ENCODE measurements around the gene KLHL41.
"Not testable (repeated sequence)": the region's sequence is repeated elsewhere in the genome, so short reads cannot be mapped to it uniquely, and the experiment has no call there.

The KLHL41 gene

DNA sequence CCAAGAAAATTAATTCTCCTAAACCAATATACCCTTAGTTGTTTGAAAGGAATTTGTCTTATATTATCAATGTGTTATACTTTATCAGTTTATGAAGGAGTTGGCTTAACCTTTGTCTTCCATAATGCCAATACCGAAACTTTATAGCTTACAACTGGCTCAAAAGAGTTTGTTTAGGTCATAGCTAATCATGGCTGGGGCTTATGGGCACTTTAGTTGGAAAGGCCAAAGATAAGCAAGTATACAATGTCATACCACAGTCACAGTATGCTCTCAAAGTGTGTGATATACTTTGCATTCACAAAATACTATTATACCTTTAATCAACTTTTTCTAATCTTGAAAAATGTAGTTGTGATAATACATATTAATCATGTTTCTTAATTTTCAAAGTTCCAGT lies 2.3 kb downstream of the KLHL41 start:
- no peak for DNase-seq

DNA sequence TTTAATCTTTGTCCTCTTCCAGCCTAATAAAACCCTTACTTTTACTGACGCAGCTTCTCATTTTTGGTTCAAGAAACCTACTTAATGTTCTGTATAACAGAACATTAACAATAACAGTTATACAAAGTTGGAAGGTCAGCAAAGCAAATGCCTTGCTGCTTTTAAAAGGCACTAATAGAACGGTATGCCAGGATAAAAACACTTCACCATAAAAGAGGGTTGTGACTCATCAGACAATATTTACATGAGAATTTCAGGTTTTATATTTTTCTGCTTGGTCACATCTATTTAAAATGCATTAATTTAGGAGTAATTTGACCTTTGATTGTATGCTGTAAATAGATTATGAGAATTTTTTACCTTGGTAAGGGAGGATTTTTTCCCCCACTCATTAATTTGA lies 3.0 kb downstream of the KLHL41 start:
- DNase-seq = no peak

DNA sequence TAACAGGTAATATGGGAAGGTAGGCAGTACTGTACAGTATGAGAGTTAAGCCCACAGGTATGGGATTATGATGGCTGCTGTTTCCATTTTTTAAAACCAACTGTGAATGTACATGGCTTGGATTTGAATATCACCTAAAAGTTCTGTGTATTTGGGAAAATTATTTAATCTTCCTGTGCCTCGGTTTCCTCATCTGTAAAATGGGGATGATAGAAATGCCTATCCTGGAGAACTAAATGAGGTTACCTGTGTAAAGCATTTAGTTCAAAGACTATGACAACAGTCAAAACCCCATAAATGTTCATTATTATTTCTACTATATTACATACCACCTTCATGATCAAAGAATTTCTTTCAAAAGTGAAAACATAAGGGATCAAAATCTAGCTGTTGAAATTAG lies 3.6 kb downstream of the KLHL41 start:
- no peak for DNase-seq

DNA sequence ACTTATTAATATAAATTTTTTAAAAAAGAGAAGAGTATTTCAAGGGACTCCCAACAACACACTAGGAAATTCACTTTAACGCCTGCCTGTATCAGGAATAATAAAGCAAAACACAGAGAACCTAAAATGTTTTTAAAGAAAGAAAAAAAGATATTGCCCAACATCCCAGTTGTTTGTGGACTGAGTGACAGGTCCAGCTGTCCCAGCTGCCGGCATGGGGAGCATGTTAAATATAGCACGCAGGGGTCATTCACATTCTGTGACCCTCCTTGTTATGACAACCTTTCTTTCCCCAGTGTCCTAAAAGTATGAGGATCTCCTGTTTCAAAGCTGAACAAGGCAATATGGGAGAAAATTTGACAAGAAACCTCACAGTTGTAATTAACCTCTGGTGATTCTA lies 4.4 kb downstream of the KLHL41 start:
- peak; percentile 73 for DNase-seq

DNA sequence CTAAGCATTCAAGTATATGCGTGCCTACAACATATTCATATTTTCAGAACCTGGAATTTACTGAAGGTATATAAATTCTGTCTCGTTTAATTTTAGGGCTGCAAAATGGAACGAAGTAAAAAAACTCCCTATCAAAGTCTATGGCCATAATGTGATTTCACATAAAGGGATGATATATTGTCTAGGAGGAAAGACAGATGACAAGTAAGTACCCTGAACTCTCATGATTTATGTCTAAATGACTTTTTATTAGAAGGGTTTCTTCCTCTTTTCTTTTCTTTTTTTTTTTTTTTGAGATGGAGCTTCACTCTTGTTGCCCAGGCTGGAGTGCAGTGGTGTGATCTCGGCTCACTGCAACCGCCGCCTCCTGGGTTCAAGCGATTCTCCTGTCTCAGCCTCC lies 5.3 kb downstream of the KLHL41 start:
- DNase-seq = not testable (repeated sequence)

DNA sequence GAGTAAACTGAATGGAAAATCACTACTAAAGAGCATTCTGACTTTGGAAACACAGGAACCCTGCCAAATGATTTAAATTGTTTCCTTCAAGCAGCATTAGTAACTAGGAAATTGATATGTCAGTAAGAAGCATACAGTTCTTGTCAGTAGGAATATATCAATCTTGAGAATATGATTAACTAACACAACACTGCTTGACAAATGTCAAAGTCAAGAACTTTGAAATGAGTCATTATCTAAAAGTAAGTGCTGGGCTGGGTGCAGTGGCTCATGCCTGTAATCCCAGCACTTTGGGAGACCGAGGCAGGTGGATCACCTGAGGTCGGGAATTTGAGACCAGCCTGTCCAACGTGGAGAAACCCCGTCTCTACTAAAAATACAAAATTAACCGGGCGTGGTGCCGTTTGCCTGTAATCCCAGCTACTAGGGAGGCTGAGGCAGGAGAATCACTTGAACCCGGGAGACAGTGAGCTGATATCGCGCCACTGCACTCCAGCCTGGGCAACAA lies 7.0 kb downstream of the KLHL41 start:
- DNase-seq = not testable (repeated sequence)

DNA sequence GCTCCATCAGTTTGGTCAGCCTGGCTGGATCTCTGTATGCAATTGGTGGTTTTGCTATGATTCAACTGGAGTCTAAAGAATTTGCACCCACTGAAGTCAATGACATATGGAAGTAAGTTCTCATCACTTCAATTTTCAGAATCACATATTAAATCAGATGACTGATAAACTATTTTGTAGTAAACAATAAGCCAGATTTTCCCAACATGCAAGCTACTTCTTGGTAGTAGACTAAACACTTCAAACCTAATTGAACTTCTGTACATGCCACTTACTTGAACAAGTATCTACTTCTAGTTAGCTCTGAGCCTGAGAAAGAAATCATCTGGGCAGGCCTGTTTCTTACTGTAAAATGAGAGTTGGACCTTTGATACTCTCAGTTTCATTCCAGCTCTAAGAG lies 11.4 kb downstream of the KLHL41 start:
- DNase-seq = no peak

DNA sequence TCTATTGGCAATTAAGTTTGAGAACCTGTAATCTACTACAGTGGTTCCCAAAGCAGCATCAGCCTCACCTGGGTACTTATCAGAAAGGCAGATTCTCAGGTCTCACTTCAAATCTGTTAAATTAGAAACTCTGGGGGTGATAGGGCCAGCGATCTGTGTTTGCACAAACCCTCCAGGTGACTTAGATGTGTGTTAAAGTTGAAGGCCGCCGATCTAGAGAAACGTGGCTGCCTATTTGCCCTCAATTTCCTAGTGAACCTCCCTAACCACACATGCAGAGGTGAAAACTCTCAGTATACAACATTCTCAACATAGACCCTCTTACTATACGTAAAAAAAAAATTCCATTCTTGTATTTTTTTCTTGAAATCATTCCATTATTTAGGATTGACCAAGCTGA lies 14.2 kb downstream of the KLHL41 start:
- DNase-seq = no peak

DNA sequence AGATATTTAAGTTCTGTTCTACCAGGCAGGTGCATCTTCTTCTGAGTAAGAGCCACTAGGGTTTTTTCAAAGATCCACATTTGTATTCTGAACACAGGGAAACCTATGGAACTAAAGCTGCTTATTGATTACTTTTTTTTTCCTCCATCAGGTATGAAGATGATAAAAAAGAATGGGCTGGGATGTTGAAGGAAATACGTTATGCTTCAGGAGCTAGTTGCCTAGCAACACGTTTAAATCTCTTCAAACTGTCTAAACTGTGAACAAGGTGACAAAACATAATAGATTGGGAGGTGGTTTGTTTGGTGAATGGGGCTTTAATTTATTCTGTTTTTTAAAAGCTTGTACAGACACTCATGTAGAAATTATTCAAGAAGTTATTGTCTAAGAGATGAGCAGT lies 15.9 kb downstream of the KLHL41 start:
- no peak for DNase-seq

DNA sequence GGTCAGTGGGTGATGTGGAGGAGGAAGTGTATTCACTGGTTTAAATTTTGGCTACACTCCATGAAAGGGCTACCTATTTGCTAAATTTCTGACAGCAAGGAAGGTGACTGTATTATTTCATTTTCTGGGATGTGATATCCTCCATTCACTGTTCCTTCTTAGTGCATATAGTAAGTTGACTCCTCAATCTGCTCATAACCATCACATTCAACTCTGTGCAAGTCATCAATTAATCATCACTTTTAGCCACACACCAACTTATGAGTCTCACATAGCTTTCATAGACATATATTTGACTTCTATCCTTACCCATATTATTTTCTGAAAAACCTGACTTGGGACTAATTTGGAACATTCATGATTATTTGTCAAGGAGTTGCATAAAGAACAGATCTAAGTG lies 16.9 kb downstream of the KLHL41 start:
- no peak for DNase-seq

DNA sequence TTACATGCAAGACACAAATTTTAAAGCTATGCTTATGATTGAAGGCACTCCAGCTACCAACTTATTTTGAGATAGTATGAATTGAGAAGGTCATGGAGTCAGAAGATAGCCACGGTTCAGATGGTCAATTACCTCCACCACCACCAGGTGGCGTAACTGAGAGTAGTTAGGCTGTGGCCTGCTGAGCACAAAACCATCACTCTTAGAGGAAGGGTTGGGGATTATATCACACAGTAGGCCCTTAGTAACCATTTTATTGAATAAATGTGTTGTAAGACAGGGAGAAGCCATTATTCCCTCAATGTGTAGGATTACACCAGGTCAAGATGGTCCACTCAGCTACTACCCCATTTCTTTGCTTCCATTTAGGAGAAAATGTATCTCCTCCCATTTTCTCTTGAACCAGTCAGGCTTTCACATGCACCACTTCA lies 18.8 kb downstream of the KLHL41 start:
- DNase-seq = peak; percentile 45

DNA sequence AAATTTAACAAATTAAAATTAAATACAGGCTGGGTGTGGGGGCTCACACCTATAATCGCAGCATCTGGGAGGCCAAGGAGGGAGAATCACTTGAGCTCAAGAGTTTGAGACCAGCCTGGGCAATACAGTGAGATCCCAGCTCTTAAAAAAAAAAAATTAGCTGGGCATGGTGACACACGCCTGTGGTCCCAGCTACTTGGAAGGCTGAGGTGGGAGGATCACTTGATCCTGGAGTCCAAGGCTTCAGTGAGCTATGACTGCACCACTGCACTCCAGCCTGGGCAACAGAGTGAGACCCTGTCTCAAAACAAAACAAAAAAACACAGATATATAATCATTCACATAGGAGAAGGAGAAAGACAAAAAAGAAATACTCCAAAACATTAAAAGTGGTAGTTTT lies 30.0 kb downstream of the KLHL41 start:
- DNase-seq = not testable (repeated sequence)

DNA sequence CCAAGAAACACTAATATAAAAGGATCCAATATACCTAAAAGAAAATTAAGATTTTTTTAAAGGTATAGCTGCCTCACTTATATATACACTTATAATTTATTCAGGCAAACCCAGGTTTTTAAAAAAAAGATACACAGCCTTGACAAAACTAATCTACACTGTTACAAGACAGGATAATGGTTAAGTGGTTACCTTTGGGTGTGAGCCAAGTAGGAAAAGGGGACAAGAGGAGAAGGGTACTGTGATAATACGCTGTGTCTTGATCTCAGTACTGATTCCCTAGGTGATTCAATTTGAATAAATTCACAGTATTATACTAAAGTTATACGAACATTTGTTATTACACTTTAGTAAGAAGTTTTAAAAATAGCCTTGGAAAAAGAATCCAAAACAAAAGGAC lies 30.6 kb downstream of the KLHL41 start:
- no peak for DNase-seq

DNA sequence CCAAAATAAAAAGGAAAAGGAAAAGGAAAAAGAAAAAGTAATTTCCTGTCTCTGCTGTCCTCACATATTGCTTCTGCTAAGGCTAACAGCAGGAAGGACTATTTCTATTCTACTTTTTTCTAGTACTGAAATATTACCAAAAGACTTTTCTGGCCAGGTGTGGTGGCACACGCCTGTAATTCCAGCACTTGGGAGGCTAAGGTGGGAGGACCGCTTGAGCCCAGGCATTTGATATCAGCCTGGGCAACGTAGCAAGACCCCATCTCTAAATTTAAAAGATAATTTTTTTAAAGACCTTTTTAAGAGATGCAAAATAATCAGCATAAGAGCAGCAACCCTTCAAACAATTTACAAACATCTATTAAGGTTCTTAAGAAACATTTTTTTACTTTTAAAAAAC lies 32.9 kb downstream of the KLHL41 start:
- DNase-seq = no peak

DNA sequence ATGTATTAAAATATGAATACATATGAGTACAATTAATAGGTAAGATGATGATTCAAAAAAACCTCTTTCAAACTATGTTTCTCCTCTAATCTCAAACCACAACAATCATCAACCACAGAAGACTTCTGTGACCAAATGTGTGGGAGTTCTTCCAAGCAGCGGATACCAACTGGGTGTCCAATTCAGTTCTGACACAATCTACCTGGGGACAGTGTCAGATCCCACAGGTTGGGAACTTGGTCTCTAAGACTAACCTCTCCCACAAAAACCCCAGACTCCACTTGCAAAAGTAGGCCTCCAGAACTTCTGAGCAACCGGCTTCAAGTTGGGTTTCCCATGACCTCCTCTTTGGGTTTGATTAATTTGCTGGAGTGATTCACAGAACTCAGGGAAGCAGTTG lies 37.3 kb downstream of the KLHL41 start:
- no peak for DNase-seq

DNA sequence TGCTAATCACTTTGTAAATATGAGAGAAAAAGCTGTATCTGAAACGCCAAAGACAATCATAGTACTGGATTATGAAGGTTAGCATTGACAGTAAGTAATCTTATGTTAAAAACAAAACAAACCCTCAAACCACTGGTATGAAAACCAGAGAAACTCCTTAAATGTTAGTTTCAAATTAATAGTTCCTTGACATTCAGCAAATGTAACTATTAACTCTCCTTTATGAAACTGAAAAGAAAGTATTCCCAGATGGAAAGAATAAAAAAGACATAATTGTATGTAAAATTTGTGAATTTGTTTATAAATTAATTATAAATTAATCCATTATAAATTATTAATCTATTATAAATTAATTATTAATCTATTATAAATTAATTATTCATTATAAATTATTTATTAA lies 51.9 kb downstream of the KLHL41 start:
- no peak for DNase-seq

DNA sequence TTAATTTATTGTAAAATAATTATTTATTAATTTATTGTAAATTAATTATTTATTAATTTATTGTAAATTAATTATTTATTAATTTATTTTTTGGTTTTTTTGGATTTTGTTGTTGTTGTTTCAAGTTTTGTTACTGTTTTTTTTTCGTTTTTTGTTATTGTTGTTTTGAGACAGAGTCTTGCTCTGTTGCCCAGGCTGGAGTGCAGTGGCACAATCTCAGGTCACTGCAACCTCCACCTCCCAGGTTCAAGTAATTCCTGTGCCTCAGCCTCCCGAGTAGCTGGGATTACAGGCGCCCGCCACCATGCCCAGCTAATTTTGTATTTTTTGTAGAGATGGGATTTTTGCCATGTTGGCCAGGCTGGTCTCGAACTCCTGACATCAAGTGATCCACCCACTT lies 52.6 kb downstream of the KLHL41 start:
- DNase-seq = not testable (repeated sequence)

DNA sequence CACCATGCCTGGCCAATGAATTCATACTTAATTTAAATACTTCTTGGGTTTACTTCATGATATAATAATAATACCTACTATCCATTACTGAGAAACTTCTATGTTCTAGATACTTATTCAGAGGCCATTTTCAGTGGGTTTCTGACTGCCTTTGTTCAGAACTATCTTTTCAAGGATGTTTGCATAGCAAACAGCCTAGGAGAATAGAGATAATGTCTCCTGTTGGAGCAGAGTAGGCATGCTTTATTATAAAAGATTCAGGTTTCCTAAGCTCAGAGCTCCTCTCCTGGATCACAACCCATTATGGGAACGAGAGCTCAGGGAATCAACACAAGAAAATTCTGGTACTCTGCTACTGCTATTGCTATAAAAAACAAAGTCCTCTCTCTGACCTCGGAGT lies 53.0 kb downstream of the KLHL41 start:
- no peak for DNase-seq

DNA sequence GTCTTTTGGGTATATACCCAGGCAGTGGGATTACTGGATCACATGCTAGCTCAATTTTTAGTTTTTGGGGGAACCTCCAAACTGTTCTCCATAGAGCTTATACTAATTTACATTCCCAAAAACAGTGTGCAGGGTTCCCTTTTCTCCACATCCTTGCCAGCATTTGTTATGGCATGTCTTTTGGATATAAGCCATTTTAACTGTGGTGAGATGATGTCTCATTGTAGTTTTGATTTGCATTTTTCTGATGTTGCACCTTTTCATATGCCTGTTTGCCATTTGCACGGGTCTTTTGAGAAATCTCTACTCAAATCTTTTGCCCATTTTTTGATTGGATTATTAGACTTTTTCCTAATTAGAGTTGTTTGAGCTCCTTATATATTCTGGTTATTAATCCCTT lies 56.2 kb downstream of the KLHL41 start:
- DNase-seq = no peak

DNA sequence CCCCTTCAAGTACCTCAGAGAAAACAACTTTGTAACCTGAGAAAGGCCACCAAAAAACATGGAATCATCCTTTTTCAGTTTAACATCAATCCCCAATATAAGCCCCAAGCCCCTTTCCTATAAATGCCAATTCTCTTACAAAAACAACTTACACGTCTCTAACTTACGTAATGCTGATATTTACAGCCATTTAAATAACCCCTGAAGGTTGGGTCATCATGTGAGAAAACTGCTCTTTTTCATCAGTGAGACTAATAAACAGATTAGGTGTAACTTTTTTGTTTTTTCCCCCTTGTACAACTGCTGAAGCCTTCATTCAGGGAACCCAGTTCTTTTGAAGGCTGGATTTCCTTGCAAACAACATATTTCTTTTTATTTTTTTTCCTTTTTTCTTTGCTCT lies 60.4 kb downstream of the KLHL41 start:
- no peak for DNase-seq

DNA sequence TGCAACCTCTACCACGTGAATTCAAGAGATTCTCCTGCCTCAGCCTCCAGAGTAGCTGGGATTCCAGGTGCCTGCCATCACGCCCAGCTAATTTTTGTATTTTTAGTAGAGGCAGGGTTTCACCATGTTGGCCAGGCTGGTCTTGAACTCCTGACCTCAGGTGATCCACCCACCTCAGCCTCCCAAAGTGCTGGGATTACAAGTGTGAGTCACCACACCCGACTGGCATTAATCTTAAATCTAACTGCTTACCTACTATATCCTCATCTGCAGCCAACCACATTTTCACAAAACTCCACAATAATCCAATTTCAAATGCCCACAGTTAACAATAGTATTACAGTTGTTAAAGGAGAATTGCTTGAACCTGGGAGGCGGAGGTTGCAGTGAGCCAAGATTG lies 61.2 kb downstream of the KLHL41 start:
- DNase-seq = not testable (repeated sequence)

DNA sequence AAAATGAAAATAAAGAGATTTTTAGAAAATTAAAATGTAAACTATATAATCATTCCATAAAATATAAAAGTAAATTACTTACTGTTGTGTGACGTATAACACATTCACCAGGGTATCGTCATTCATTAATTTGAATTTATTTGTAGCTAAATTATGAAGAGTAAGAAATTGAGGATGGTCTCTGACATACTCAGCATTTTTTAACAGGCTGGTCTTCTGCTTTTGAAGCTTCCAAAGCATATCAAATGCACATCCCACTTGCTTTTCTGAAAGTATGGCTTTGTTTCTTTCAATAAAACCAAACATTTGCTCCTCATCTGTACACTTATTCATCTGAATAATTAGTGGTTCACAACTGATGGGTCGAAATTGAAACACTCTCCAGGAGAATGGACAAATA lies 62.1 kb downstream of the KLHL41 start:
- no peak for DNase-seq

DNA sequence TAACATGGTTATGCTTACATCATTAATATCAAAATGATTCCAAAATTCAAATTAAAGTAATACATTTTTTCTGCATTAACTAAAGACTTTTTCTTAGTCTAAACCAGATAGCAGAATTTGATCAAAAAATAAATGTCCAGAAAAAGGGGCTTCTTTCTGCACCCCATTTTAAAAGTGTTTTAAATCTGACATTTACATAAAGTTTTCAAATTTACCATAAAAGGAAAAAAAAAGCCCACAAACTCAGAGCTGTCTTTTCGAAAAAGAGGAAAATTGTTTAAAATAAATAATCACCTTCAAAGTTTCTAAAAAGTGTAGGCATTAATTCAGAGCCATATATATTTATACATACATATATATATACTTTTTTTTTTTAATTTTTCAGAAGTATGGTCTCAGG lies 62.7 kb downstream of the KLHL41 start:
- no peak for DNase-seq

DNA sequence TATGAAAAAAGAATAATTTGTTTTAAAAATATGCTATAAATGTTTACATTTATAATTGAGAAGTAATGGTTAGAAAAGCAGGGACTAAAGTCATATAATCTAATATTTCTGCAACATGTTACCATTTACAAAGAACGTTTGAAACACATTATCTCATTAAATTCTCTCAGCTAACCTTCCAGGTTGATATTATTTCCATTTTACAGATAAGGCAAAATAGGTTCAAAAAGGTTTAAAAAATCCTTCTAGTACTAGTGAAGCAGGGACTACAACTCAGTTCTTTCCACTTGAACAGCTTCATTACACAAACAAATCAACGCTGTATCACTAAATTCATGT lies 63.3 kb downstream of the KLHL41 start:
- no peak for DNase-seq

DNA sequence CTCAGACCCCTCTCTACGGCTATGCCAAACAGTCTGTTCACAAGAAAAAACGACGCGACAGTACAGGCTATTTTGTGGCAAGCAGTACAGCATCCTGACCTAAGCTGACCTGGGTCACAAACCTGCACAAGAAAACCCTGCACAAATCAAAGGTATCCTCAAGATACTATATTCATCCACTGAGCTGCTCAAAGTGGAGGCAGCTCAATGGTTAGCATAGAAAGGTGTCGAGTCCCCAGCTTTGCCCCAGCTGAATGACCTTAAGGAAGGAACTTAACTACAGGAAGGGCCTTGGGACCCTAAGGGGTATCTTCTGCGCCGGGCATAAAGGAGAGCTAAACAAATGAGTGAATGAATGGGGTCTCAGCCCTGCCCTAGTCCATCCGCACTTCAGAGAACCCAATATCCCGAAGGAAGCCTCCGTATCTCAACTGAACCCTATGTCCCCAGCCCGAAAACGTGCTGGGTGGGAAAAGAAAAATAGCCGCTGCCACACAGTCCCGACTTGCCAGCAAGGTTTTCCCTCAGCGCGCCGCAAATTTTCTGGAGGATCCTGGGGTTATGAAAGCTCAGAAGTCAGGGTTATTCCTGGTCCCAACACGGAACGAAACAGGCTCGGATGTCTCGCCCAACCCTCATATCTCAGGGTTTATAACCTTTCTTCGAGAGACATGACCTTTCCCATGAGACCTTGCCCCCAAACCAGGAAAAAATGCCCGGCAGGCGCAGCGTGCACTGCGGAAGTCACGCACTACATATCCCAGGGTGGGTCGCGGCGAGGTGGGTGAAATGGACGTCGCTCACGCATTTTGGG lies 63.9 kb downstream of the KLHL41 start, which contains the start of gene FASTKD1:
Gene FASTKD1, minus strand, starts transcription at position 706 of the 814 bp plus-strand sequence. CDS start 1,836 bp downstream, outside the sequence.
- DNase-seq = peak; percentile 93

All from femur (tissue), 1 donor.